Stomach smooth muscle (tissue), 2 donors: ENCODE results near the gene SPRYD3.
A peak's percentile ranks its signal among the peaks of the same experiment; 100 is the strongest.

Source experiments
- H3K27ac ChIP-seq: one replicate; pipeline ENCODE4 v1.7.0; 2013; ENCODE audit warnings: mild to moderate bottlenecking, low read length, inconsistent platforms
- H3K27me3 ChIP-seq, 2 donors: one replicate each; pipeline ENCODE4 v1.7.0; 2013; ENCODE audit warnings: low read length in 2 of 2; ENCODE audit not compliant: insufficient read depth in 2 of 2, control insufficient read depth in 1 of 2
- H3K36me3 ChIP-seq, 2 donors: one replicate each; pipeline ENCODE4 v1.7.0; 2013; ENCODE audit warnings: low read length in 2 of 2; ENCODE audit not compliant: control insufficient read depth in 2 of 2, insufficient read depth in 2 of 2
- H3K4me1 ChIP-seq: one replicate; pipeline ENCODE4 v1.7.0; 2013; ENCODE audit warnings: low read length; ENCODE audit not compliant: control insufficient read depth, insufficient read depth
- H3K4me3 ChIP-seq, 2 donors: one replicate each; pipeline ENCODE4 v1.7.0; 2013; ENCODE audit warnings: low read length in 2 of 2
- H3K9ac ChIP-seq, 2 donors: one replicate each; pipeline ENCODE4 v1.7.0; 2013; ENCODE audit warnings: low read length in 2 of 2, mild to moderate bottlenecking in 1 of 2
- H3K9me3 ChIP-seq, 2 donors: one replicate each; pipeline ENCODE4 v1.7.0; 2013; ENCODE audit warnings: low read length in 2 of 2; ENCODE audit not compliant: control insufficient read depth in 2 of 2
- donor health status: healthy.
- donor health status: Pancreatic carcinoma.

SPRYD3 gene

DNA sequence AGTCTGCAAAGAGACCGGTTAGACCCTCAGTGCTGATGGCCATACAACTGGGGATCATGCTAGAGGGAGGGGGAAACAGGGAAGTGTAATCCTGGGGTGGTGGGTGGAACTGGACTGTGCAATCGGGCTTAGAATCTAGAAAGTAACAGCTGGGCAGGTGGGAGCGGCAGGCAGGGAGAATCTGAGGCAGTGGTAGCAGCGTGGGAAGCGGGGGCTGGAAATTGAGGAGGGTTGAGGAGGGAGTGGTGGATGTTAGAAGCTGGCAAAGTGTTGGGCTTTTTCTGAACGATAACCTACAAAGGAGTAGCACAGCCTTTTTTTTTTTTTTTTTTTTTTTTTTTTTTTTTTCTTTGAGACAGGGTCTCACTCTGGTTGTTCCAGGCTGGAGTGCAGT is 15.2 kb upstream of the SPRYD3 start:
- Histone ChIP-seq H3K9me3 (no peaks in the 10 kb centered on the region), H3K4me1 (peaks cover 38% of the 10 kb centered on the region), H3K36me3 (no peaks in the 10 kb centered on the region), H3K9ac (no peak overlapping the region), H3K27me3 (no peaks in the 10 kb centered on the region), H3K27ac (no peak overlapping the region), H3K4me3 (no peak overlapping the region)

GRCh38 chr12:53093777-53094393 is 14.7 kb upstream of the SPRYD3 start:
- Histone ChIP-seq H3K4me3 (no peak overlapping the region), H3K9ac (no peak overlapping the region), H3K9me3 (no peaks in the 10 kb centered on the region), H3K27me3 (no peaks in the 10 kb centered on the region), H3K4me1 (peaks cover 32% of the 10 kb centered on the region), H3K36me3 (no peaks in the 10 kb centered on the region), H3K27ac (no peak overlapping the region)

DNA sequence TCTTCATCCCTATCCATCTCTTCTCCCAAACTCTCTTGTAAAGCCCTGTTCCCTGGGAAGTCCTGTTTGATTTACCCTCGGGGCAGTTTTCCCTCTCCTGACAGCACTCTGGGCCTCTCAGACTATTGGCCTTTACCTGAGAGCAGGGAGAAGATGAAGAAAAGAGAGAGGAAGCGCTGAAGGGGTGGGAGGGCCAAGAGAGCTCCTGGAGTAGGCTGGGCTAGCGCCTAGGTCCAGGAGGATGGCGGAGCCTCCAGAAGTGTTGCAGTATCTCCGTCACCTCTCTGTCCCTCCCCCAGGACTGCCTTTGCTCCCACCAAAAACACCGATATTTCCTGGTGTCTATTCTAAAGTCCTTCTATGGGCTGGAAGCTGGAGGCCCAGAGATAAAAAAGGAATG is 12.6 kb upstream of the SPRYD3 start:
- Histone ChIP-seq H3K4me1 (peaks cover 11% of the 10 kb centered on the region), H3K36me3 (no peaks in the 10 kb centered on the region), H3K27ac (no peak overlapping the region), H3K27me3 (no peaks in the 10 kb centered on the region), H3K9me3 (no peaks in the 10 kb centered on the region), H3K9ac (no peak overlapping the region), H3K4me3 (no peak overlapping the region)

DNA sequence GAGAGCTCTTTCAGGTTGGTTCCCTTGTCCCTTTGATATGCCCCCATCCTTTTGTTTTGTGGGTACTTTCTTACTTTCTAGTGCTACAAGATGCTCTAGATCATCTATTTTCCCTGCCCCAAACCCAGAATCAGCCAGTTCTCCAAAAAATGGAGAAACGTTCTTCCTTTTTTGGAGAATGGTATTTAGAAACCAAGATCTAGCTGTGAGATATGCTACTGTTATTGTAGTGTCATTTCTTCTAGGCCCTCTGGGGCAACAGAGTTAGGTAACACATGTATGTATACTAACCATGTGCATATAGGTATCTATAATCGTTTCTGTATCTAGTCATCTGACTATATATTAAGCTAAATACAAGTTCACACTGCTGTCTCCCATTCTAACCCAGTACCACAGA is 11.4 kb upstream of the SPRYD3 start:
- Histone ChIP-seq H3K9me3 (no peaks in the 10 kb centered on the region), H3K36me3 (no peaks in the 10 kb centered on the region), H3K4me3 (no peak overlapping the region), H3K27me3 (no peaks in the 10 kb centered on the region), H3K9ac (no peak overlapping the region), H3K4me1 (peaks cover 7% of the 10 kb centered on the region), H3K27ac (no peak overlapping the region)

- Histone ChIP-seq H3K36me3 (no peaks in the 10 kb centered on the region), H3K4me1 (peaks cover 7% of the 10 kb centered on the region), H3K9ac (no peak overlapping the region), H3K27ac (no peak overlapping the region), H3K27me3 (no peaks in the 10 kb centered on the region), H3K4me3 (no peak overlapping the region), H3K9me3 (no peaks in the 10 kb centered on the region)
Observed at GRCh38 chr12:53090105-53090504, 10.9 kb upstream of the SPRYD3 start.

DNA sequence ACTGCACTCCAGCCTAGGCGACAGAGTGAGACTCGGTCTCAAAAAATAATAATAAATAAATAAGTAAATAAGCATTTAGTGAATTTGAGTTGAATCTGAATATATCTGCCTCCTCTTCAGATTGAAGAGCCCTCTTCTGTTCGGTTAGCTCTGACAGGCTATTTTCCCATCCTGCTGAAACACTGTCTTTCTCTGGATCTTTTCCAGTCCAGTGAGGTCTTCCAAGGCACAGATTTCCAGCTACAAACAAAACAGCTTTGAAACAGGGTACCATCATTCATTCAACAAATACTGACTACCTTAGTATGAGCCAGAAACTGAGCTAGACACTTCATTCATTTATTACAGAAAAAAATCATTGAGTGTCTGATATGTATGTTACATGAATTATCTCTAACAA is 7.2 kb upstream of the SPRYD3 start:
- H3K4me3 ChIP-seq = no peak overlapping the region
- H3K27me3 ChIP-seq = no peaks in the 10 kb centered on the region
- no peak overlapping the region for H3K27ac ChIP-seq
- H3K36me3 ChIP-seq = no peaks in the 10 kb centered on the region
- no peak overlapping the region for H3K9ac ChIP-seq
- H3K4me1 ChIP-seq = no peaks in the 10 kb centered on the region
- no peaks in the 10 kb centered on the region for H3K9me3 ChIP-seq

DNA sequence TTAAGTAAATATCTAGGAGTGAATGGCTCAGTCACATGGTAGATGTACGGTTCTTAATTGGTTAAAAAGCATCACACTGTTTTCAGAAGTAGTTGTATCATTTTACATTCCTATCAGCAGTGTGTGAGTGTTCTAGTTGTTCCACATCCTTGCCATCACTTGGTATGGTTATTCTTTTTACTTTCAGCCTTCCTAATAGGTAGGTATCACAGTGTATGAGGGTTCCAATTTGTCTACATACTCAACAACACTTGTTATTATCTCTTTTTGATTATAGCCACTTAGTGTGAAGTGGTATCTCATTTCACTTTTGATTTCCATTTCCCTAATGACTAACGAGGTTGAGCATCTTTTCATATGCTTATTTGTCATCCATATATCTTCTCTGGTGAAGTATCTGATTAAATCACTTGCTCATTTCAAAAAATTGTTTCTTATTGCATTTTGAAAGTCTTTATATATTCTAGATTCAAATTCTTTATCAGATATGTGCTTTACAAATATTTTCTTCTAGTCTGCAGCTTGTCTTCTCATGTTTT is 3.5 kb upstream of the SPRYD3 start:
- Histone ChIP-seq H3K4me1 (peaks cover 18% of the 10 kb centered on the region), H3K9me3 (no peaks in the 10 kb centered on the region), H3K36me3 (no peaks in the 10 kb centered on the region), H3K27me3 (no peaks in the 10 kb centered on the region), H3K27ac (no peak overlapping the region), H3K9ac (no peak overlapping the region), H3K4me3 (no peak overlapping the region)

- H3K9me3 ChIP-seq = no peaks in the 10 kb centered on the region
- peak overlapping the region; percentile 85 to 87 for H3K4me3 ChIP-seq
- H3K9ac ChIP-seq = peak overlapping the region; percentile 84 to 86
- no peaks in the 10 kb centered on the region for H3K27me3 ChIP-seq
- H3K36me3 ChIP-seq = peaks cover 20 to 25% of the 10 kb centered on the region in 2 donors
- H3K27ac ChIP-seq = peak overlapping the region; percentile 49
- H3K4me1 ChIP-seq = peaks cover 37% of the 10 kb centered on the region
Observed at GRCh38 chr12:53078425-53079225, 565 bp downstream of the SPRYD3 start.

DNA sequence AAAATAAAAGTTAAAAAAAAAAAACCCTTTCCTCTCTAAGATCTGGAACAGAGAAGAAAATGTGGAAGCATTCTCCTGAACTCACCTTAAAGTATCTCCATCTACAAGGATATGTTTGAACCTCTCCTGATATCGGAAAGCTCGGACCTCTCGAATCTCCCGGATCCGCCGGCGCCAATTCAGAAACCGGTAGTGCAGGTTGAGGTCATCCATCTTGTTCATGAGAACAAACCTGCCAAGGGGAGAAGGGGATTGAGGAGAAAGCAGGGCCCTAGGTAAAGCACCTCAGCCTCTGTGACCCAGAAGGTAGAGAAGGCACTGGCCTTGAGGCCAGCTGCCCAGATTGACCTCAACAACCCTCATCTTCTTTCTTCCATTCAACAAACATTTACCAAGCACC is 2.2 kb downstream of the SPRYD3 start:
- H3K27me3 ChIP-seq = no peaks in the 10 kb centered on the region
- no peaks in the 10 kb centered on the region for H3K9me3 ChIP-seq
- no peak overlapping the region for H3K27ac ChIP-seq
- no peak overlapping the region for H3K9ac ChIP-seq
- peaks cover 49% of the 10 kb centered on the region for H3K4me1 ChIP-seq
- H3K36me3 ChIP-seq = peaks cover 20 to 27% of the 10 kb centered on the region in 2 donors
- H3K4me3 ChIP-seq = no peak overlapping the region

- peak overlapping the region in 1 of 2 donors; percentile 47 for H3K9ac ChIP-seq
- H3K27ac ChIP-seq = peak overlapping the region; percentile 6
Observed at GRCh38 chr12:53076461-53076860, 2.7 kb downstream of the SPRYD3 start.

GRCh38 chr12:53074999-53075370 is 4.2 kb downstream of the SPRYD3 start:
- H3K4me3 ChIP-seq = no peak overlapping the region
- peaks cover 20 to 35% of the 10 kb centered on the region in 2 donors for H3K36me3 ChIP-seq
- no peak overlapping the region for H3K9ac ChIP-seq
- peak overlapping the region; percentile 49 for H3K27ac ChIP-seq
- no peaks in the 10 kb centered on the region for H3K9me3 ChIP-seq
- H3K27me3 ChIP-seq = no peaks in the 10 kb centered on the region
- peaks cover 66% of the 10 kb centered on the region for H3K4me1 ChIP-seq

More at GRCh38 chr12:53076461-53076860, 2.7 kb downstream of the SPRYD3 start:
- Histone ChIP-seq H3K9me3 (no peaks in the 10 kb centered on the region), H3K36me3 (peaks cover 20 to 27% of the 10 kb centered on the region in 2 donors), H3K27me3 (no peaks in the 10 kb centered on the region), H3K4me3 (no peak overlapping the region), H3K4me1 (peaks cover 55% of the 10 kb centered on the region)
